Measurements from ENCODE around the gene SARDH.

SARDH gene

GRCh38 chr9:133622555-133622954, 115.6 kb downstream of the SARDH start:
- Histone ChIP-seq H4K91ac (ENCODE audit: low read depth, low read length) (no peak overlapping the region), H3K18ac (ENCODE audit: low read length) (no peak overlapping the region), H3K27me3 (ENCODE audit: insufficient read depth, low read length) (no peaks in the 10 kb centered on the region), H3K14ac (ENCODE audit: low read length) (no peak overlapping the region), H3K9me3 (ENCODE audit: insufficient read depth, low read depth, low read length) (peaks cover 12% of the 10 kb centered on the region), H3K23ac (ENCODE audit: low read length) (no peak overlapping the region), H2BK120ac (ENCODE audit: insufficient read depth, low read length, poor library complexity) (no peak overlapping the region), H3K9ac (ENCODE audit: low read length) (no peak overlapping the region), H3K4me2 (ENCODE audit: low read length) (no peak overlapping the region), H4K8ac (ENCODE audit: low read depth, low read length) (no peak overlapping the region), H3K36me3 (ENCODE audit: control insufficient read depth in 1 of 2, insufficient read depth in 2 of 2, low read length in 2 of 2) (no peaks in the 10 kb centered on the region), H3K4me1 (ENCODE audit: control insufficient read depth in 1 of 2, insufficient read depth in 2 of 2, low read length in 2 of 2) (no peaks in the 10 kb centered on the region), H4K12ac (ENCODE audit: low read depth, low read length) (no peak overlapping the region), H2AFZ (ENCODE audit: insufficient read depth, low read length, poor library complexity) (no peak overlapping the region), H3K79me1 (ENCODE audit: low read length) (no peaks in the 10 kb centered on the region), H3K27ac (ENCODE audit: low read depth, low read length) (no peak overlapping the region), H2BK12ac (ENCODE audit: low read length) (no peak overlapping the region), H3K4me3 (ENCODE audit: low read depth, low read length) (no peak overlapping the region), H3K79me2 (ENCODE audit: control insufficient read depth, insufficient read depth, low read length, poor library complexity) (no peaks in the 10 kb centered on the region), H2BK5ac (ENCODE audit: low read depth, low read length, poor library complexity) (no peak overlapping the region), H3K4ac (ENCODE audit: low read depth, low read length) (no peak overlapping the region), H2AK5ac (ENCODE audit: low read length) (no peak overlapping the region)
- no CpG with 5 or more reads among the region's 5 CpGs for WGBS (ENCODE audit: extremely low coverage, insufficient coverage, insufficient read length)
- no peak for DNase-seq

- Histone ChIP-seq H3K27ac (ENCODE audit: low read depth, low read length) (no peak overlapping the region), H4K12ac (ENCODE audit: low read depth, low read length) (no peak overlapping the region)
- WGBS (ENCODE audit: extremely low coverage, insufficient coverage, insufficient read length): no CpG with 5 or more reads among the region's 11 CpGs
Observed at GRCh38 chr9:133621725-133622267, 116.4 kb downstream of the SARDH start.

GRCh38 chr9:133619791-133620190, 118.4 kb downstream of the SARDH start:
- H3K4ac ChIP-seq (ENCODE audit: low read depth, low read length): no peak overlapping the region
- no peak overlapping the region for H4K12ac ChIP-seq (ENCODE audit: low read depth, low read length)
- no peak overlapping the region for H3K27ac ChIP-seq (ENCODE audit: low read depth, low read length)
- no peaks in the 10 kb centered on the region for H3K36me3 ChIP-seq (ENCODE audit: control insufficient read depth in 1 of 2, insufficient read depth in 2 of 2, low read length in 2 of 2)
- H3K18ac ChIP-seq (ENCODE audit: low read length): no peak overlapping the region
- H3K79me2 ChIP-seq (ENCODE audit: control insufficient read depth, insufficient read depth, low read length, poor library complexity): no peaks in the 10 kb centered on the region
- H4K91ac ChIP-seq (ENCODE audit: low read depth, low read length): no peak overlapping the region
- H2AK5ac ChIP-seq (ENCODE audit: low read length): no peak overlapping the region
- H2BK12ac ChIP-seq (ENCODE audit: low read length): no peak overlapping the region
- H2AFZ ChIP-seq (ENCODE audit: insufficient read depth, low read length, poor library complexity): no peak overlapping the region
- no peak overlapping the region for H3K4me2 ChIP-seq (ENCODE audit: low read length)
- H3K4me1 ChIP-seq (ENCODE audit: control insufficient read depth in 1 of 2, insufficient read depth in 2 of 2, low read length in 2 of 2): no peaks in the 10 kb centered on the region
- H3K9me3 ChIP-seq (ENCODE audit: insufficient read depth, low read depth, low read length): no peaks in the 10 kb centered on the region
- WGBS (ENCODE audit: extremely low coverage, insufficient coverage, insufficient read length): no CpG with 5 or more reads among the region's 8 CpGs
- H3K27me3 ChIP-seq (ENCODE audit: insufficient read depth, low read length): no peaks in the 10 kb centered on the region
- no peak overlapping the region for H2BK5ac ChIP-seq (ENCODE audit: low read depth, low read length, poor library complexity)
- no peak overlapping the region for H3K4me3 ChIP-seq (ENCODE audit: low read depth, low read length)
- H3K23ac ChIP-seq (ENCODE audit: low read length): no peak overlapping the region
- no peak overlapping the region for H3K14ac ChIP-seq (ENCODE audit: low read length)
- no peak for DNase-seq
- H3K79me1 ChIP-seq (ENCODE audit: low read length): no peaks in the 10 kb centered on the region
- no peak overlapping the region for H2BK120ac ChIP-seq (ENCODE audit: insufficient read depth, low read length, poor library complexity)
- H3K9ac ChIP-seq (ENCODE audit: low read length): no peak overlapping the region
- no peak overlapping the region for H4K8ac ChIP-seq (ENCODE audit: low read depth, low read length)

More at GRCh38 chr9:133621725-133622267, 116.4 kb downstream of the SARDH start:
- Histone ChIP-seq H2BK5ac (ENCODE audit: low read depth, low read length, poor library complexity) (no peak overlapping the region), H3K9ac (ENCODE audit: low read length) (no peak overlapping the region), H3K27me3 (ENCODE audit: insufficient read depth, low read length) (no peaks in the 10 kb centered on the region), H3K4me1 (ENCODE audit: control insufficient read depth in 1 of 2, insufficient read depth in 2 of 2, low read length in 2 of 2) (no peaks in the 10 kb centered on the region), H4K8ac (ENCODE audit: low read depth, low read length) (no peak overlapping the region), H4K91ac (ENCODE audit: low read depth, low read length) (no peak overlapping the region), H3K4me3 (ENCODE audit: low read depth, low read length) (no peak overlapping the region), H3K14ac (ENCODE audit: low read length) (no peak overlapping the region), H2AK5ac (ENCODE audit: low read length) (no peak overlapping the region), H3K79me2 (ENCODE audit: control insufficient read depth, insufficient read depth, low read length, poor library complexity) (no peaks in the 10 kb centered on the region), H3K4ac (ENCODE audit: low read depth, low read length) (no peak overlapping the region), H3K9me3 (ENCODE audit: insufficient read depth, low read depth, low read length) (peaks cover 6% of the 10 kb centered on the region), H3K18ac (ENCODE audit: low read length) (no peak overlapping the region), H2BK120ac (ENCODE audit: insufficient read depth, low read length, poor library complexity) (no peak overlapping the region), H3K23ac (ENCODE audit: low read length) (no peak overlapping the region), H3K4me2 (ENCODE audit: low read length) (no peak overlapping the region), H2BK12ac (ENCODE audit: low read length) (no peak overlapping the region), H3K36me3 (ENCODE audit: control insufficient read depth in 1 of 2, insufficient read depth in 2 of 2, low read length in 2 of 2) (no peaks in the 10 kb centered on the region), H2AFZ (ENCODE audit: insufficient read depth, low read length, poor library complexity) (no peak overlapping the region), H3K79me1 (ENCODE audit: low read length) (no peaks in the 10 kb centered on the region)
- no peak for DNase-seq

GRCh38 chr9:133618726-133619125, 119.4 kb downstream of the SARDH start:
- no peak overlapping the region for H3K23ac ChIP-seq (ENCODE audit: low read length)
- DNase-seq: no peak
- no peaks in the 10 kb centered on the region for H3K79me1 ChIP-seq (ENCODE audit: low read length)
- H4K12ac ChIP-seq (ENCODE audit: low read depth, low read length): no peak overlapping the region
- H3K27ac ChIP-seq (ENCODE audit: low read depth, low read length): no peak overlapping the region
- no peak overlapping the region for H2BK5ac ChIP-seq (ENCODE audit: low read depth, low read length, poor library complexity)
- H3K9me3 ChIP-seq (ENCODE audit: insufficient read depth, low read depth, low read length): no peaks in the 10 kb centered on the region
- no peak overlapping the region for H2BK120ac ChIP-seq (ENCODE audit: insufficient read depth, low read length, poor library complexity)
- H3K79me2 ChIP-seq (ENCODE audit: control insufficient read depth, insufficient read depth, low read length, poor library complexity): no peaks in the 10 kb centered on the region
- H3K14ac ChIP-seq (ENCODE audit: low read length): no peak overlapping the region
- H3K36me3 ChIP-seq (ENCODE audit: control insufficient read depth in 1 of 2, insufficient read depth in 2 of 2, low read length in 2 of 2): no peaks in the 10 kb centered on the region
- H2BK12ac ChIP-seq (ENCODE audit: low read length): no peak overlapping the region
- no peak overlapping the region for H4K8ac ChIP-seq (ENCODE audit: low read depth, low read length)
- WGBS (ENCODE audit: extremely low coverage, insufficient coverage, insufficient read length): no CpG with 5 or more reads among the region's 10 CpGs
- no peak overlapping the region for H3K9ac ChIP-seq (ENCODE audit: low read length)
- no peaks in the 10 kb centered on the region for H3K4me1 ChIP-seq (ENCODE audit: control insufficient read depth in 1 of 2, insufficient read depth in 2 of 2, low read length in 2 of 2)
- H3K27me3 ChIP-seq (ENCODE audit: insufficient read depth, low read length): no peaks in the 10 kb centered on the region
- no peak overlapping the region for H2AFZ ChIP-seq (ENCODE audit: insufficient read depth, low read length, poor library complexity)
- no peak overlapping the region for H3K4ac ChIP-seq (ENCODE audit: low read depth, low read length)
- no peak overlapping the region for H3K4me2 ChIP-seq (ENCODE audit: low read length)
- no peak overlapping the region for H3K4me3 ChIP-seq (ENCODE audit: low read depth, low read length)
- H3K18ac ChIP-seq (ENCODE audit: low read length): no peak overlapping the region
- H2AK5ac ChIP-seq (ENCODE audit: low read length): no peak overlapping the region
- no peak overlapping the region for H4K91ac ChIP-seq (ENCODE audit: low read depth, low read length)
